Caco-2 (cell line): Measurements from ENCODE around the gene RNF214. TPM values are rescaled to one million over a fixed set of nuclear protein-coding genes. Genes with fewer than 3 reads are reported as not detected.

Experiments used
- BruUV-seq: library from RNA; stranded (reverse); fragments of 400-500 nt; replicated peaks from 2 replicates; lab custom pipeline; 2021; lab: Mats Ljungman, UMichigan
- CTCF ChIA-PET: fragments of 300-600 bp; sonication (Branson Sonifier 250); formaldehyde crosslinking; loops from one replicate; lab custom pipeline; 2022; ENCODE audit warnings: antibody characterized with exemption; lab: Charles Lee
- POLR2A ChIA-PET: fragments of 300-600 bp; sonication (Branson Sonifier 250); formaldehyde crosslinking; loops from one replicate; lab custom pipeline; 2022; ENCODE audit warnings: antibody characterized with exemption; lab: Charles Lee
- DNase-seq, 2 experiments: peaks; one replicate each; pipeline versions ENCODE4 v3.0.0 to v3.0.0-alpha.2; 2020 to 2022
- H3K27me3 ChIP-seq: replicated peaks from 2 replicates; pipeline ENCODE4 v1.6.0; 2011; ENCODE audit warnings: low read length; ENCODE audit not compliant: control insufficient read depth, insufficient read depth
- H3K36me3 ChIP-seq: 2 replicates; pipeline ENCODE4 v1.5.1; 2011; ENCODE audit warnings: low read length; ENCODE audit not compliant: control insufficient read depth, insufficient read depth
- H3K4me1 ChIP-seq: fragments of 250-450 bp; sonication (Bioruptor Pico); 2 replicates; pipeline ENCODE4 v1.5.1; 2020; ENCODE audit warnings: mild to moderate bottlenecking
- H3K4me3 ChIP-seq: 2 replicates; pipeline ENCODE4 v1.5.1; 2011; ENCODE audit warnings: low read depth, mild to moderate bottlenecking, control low read depth, low read length
- H3K9me3 ChIP-seq: fragments of 250-450 bp; sonication (Bioruptor Pico); 2 replicates; pipeline ENCODE4 v1.5.1; 2020; ENCODE audit warnings: mild to moderate bottlenecking, moderate library complexity
- H3K27ac Mint-ChIP-seq: one replicate; pipeline ENCODE4 v1.8.0; 2022; ENCODE audit warnings: mixed read lengths; ENCODE audit not compliant: unreplicated experiment
- H3K27me3 Mint-ChIP-seq: one replicate; pipeline ENCODE4 v1.8.0; 2022; ENCODE audit warnings: mixed read lengths; ENCODE audit not compliant: insufficient read depth, unreplicated experiment
- H3K36me3 Mint-ChIP-seq: one replicate; pipeline ENCODE4 v1.8.0; 2022; ENCODE audit warnings: mild to moderate bottlenecking, mixed read lengths; ENCODE audit not compliant: insufficient read depth, unreplicated experiment
- H3K4me1 Mint-ChIP-seq: one replicate; pipeline ENCODE4 v1.8.0; 2022; ENCODE audit warnings: low read depth, mixed read lengths; ENCODE audit not compliant: unreplicated experiment
- H3K4me3 Mint-ChIP-seq: one replicate; pipeline ENCODE4 v1.8.0; 2022; ENCODE audit warnings: mild to moderate bottlenecking, moderate library complexity, mixed read lengths; ENCODE audit not compliant: unreplicated experiment
- H3K9me3 Mint-ChIP-seq: one replicate; pipeline ENCODE4 v1.8.0; 2022; ENCODE audit warnings: mixed read lengths; ENCODE audit not compliant: unreplicated experiment
- CTCF ChIP-seq, 2 experiments: fragments of 200-600 bp in 1 of 2; IDR thresholded peaks; 1 replicate in 1 of 2; 2 replicates in 1 of 2; pipeline versions ENCODE4 v1.5.1 to v1.8.0; 2011 to 2022; ENCODE audit warnings: antibody characterized with exemption in 1 of 2, control low read depth in 1 of 2, inconsistent platforms in 1 of 2, low read depth in 1 of 2, low read length in 1 of 2, mild to moderate bottlenecking in 1 of 2, moderate library complexity in 1 of 2; ENCODE audit not compliant: insufficient read depth in 1 of 2, severe bottlenecking in 1 of 2, unreplicated experiment in 1 of 2
- intact Hi-C: fragments of 100-400 bp; cut with micrococcal nuclease; formaldehyde crosslinking; loops from one replicate; pipeline ENCODE4 v1.10.0; 2022; ENCODE audit not compliant: unreplicated experiment
- total RNA-seq: library from RNA; stranded (reverse); gene quantifications from 2 replicates; pipeline ENCODE4 v1.2.3, GENCODE V29; 2022

Gene RNF214
- total RNA-seq, 1 experiment from 2014 or later, result 55.8 TPM

GRCh38 chr11:117281159-117281558, 48.7 kb downstream of the RNF214 start:
- Mint-ChIP-seq H3K4me3 (no peak overlapping the region), H3K9me3 (no peaks in the 10 kb centered on the region), H3K4me1 (peaks cover 7% of the 10 kb centered on the region), H3K36me3 (peaks cover 33% of the 10 kb centered on the region), H3K27me3 (no peaks in the 10 kb centered on the region), H3K27ac (no peak overlapping the region)
- H3K4me3 ChIP-seq, result no peak overlapping the region
- no TSS peak for BruUV-seq
- peaks cover 17% of the 10 kb centered on the region for H3K4me1 ChIP-seq
- POLR2A ChIA-PET, result no interaction called here
- no peak for TF ChIP-seq CTCF (IDR thresholded peaks at IDR 0.05; ENCODE audit: insufficient read depth in 1 of 2, low read depth in 1 of 2, low read length in 1 of 2, severe bottlenecking in 1 of 2, unreplicated experiment in 1 of 2)
- intact Hi-C loops, result no loop called here
- no peak for DNase-seq
- H3K36me3 ChIP-seq, result peaks cover 4% of the 10 kb centered on the region; the same call in 1 of the 2 replicates
- H3K9me3 ChIP-seq, result no peaks in the 10 kb centered on the region
- H3K27me3 ChIP-seq, result no peaks in the 10 kb centered on the region
- CTCF ChIA-PET, result no interaction called here

GRCh38 chr11:117281869-117282268, 49.4 kb downstream of the RNF214 start:
- intact Hi-C loops, result no loop called here
- DNase-seq, result no peak
- CTCF ChIA-PET, result no interaction called here
- H3K4me1 ChIP-seq, result peaks cover 17% of the 10 kb centered on the region
- Mint-ChIP-seq H3K4me1 (peaks cover 7% of the 10 kb centered on the region), H3K9me3 (no peaks in the 10 kb centered on the region), H3K36me3 (peaks cover 31% of the 10 kb centered on the region), H3K4me3 (no peak overlapping the region), H3K27me3 (no peaks in the 10 kb centered on the region), H3K27ac (no peak overlapping the region)
- H3K27me3 ChIP-seq, result no peaks in the 10 kb centered on the region
- POLR2A ChIA-PET, result no interaction called here
- TSS peak; percentile 43 for BruUV-seq
- H3K9me3 ChIP-seq, result no peaks in the 10 kb centered on the region
- H3K4me3 ChIP-seq, result no peak overlapping the region
- H3K36me3 ChIP-seq, result peaks cover 4% of the 10 kb centered on the region; the same call in 1 of the 2 replicates
- TF ChIP-seq CTCF (IDR thresholded peaks at IDR 0.05; ENCODE audit: insufficient read depth in 1 of 2, low read depth in 1 of 2, low read length in 1 of 2, severe bottlenecking in 1 of 2, unreplicated experiment in 1 of 2), result no peak

- peaks cover 31% of the 10 kb centered on the region for H3K36me3 Mint-ChIP-seq
- no peaks in the 10 kb centered on the region for H3K9me3 Mint-ChIP-seq
- Histone ChIP-seq H3K36me3 (peaks cover 4% of the 10 kb centered on the region; the same call in 1 of the 2 replicates), H3K27me3 (no peaks in the 10 kb centered on the region), H3K4me3 (no peak overlapping the region), H3K9me3 (no peaks in the 10 kb centered on the region), H3K4me1 (peaks cover 17% of the 10 kb centered on the region)
- H3K27ac Mint-ChIP-seq, result no peak overlapping the region
- no TSS peak for BruUV-seq
- no peaks in the 10 kb centered on the region for H3K27me3 Mint-ChIP-seq
- CTCF ChIA-PET, result no interaction called here
- peaks cover 7% of the 10 kb centered on the region for H3K4me1 Mint-ChIP-seq
- POLR2A ChIA-PET, result no interaction called here
- TF ChIP-seq CTCF (IDR thresholded peaks at IDR 0.05; ENCODE audit: insufficient read depth in 1 of 2, low read depth in 1 of 2, low read length in 1 of 2, severe bottlenecking in 1 of 2, unreplicated experiment in 1 of 2), result no peak
- DNase-seq, result no peak
- intact Hi-C loops, result no loop called here
- no peak overlapping the region for H3K4me3 Mint-ChIP-seq
Observed at GRCh38 chr11:117282956-117283355, 50.5 kb downstream of the RNF214 start.
